Central memory CD8-positive, alpha-beta T cell (primary cell): ENCODE data around the gene TCF12.
"Not testable (repeated sequence)": the region's sequence is repeated elsewhere in the genome, so short reads cannot be mapped to it uniquely, and the experiment has no call there.

Experiments used
- ATAC-seq: fragments of 150-1000 bp; cut with Tn5 transposase; replicated peaks from 2 replicates; pipeline ENCODE4 v1.10.0; 2022; ENCODE audit warnings: mild to moderate bottlenecking, moderate FRiP score, moderate number of reproducible peaks; ENCODE audit not compliant: poor library complexity, severe bottlenecking; ENCODE audit errors: extremely low read depth
- DNase-seq, 2 donors: peaks; one replicate each; pipeline ENCODE4 v3.0.0; 2021; ENCODE audit warnings: low spot score in 2 of 2
- H3K27ac Mint-ChIP-seq: one replicate; pipeline ENCODE4 v1.8.0; 2022; ENCODE audit warnings: low read depth, mild to moderate bottlenecking, moderate library complexity, mixed read lengths
- H3K27me3 Mint-ChIP-seq: one replicate; pipeline ENCODE4 v1.8.0; 2022; ENCODE audit warnings: mixed read lengths
- H3K36me3 Mint-ChIP-seq: one replicate; pipeline ENCODE4 v1.8.0; 2022; ENCODE audit warnings: mild to moderate bottlenecking, moderate library complexity, mixed read lengths; ENCODE audit not compliant: insufficient read depth
- H3K4me1 Mint-ChIP-seq: one replicate; pipeline ENCODE4 v1.8.0; 2022; ENCODE audit warnings: mixed read lengths
- H3K4me3 Mint-ChIP-seq: one replicate; pipeline ENCODE4 v1.8.0; 2022; ENCODE audit warnings: mild to moderate bottlenecking, moderate library complexity, mixed read lengths
- H3K9me3 Mint-ChIP-seq: one replicate; pipeline ENCODE4 v1.8.0; 2022; ENCODE audit warnings: mixed read lengths

TCF12 gene

GRCh38 chr15:56994280-56994679 lies 75.8 kb downstream of the TCF12 start:
- peaks cover 1% of the 10 kb centered on the region for H3K36me3 Mint-ChIP-seq
- peaks cover 32% of the 10 kb centered on the region for H3K4me1 Mint-ChIP-seq
- peak overlapping the region; percentile 39 for H3K27ac Mint-ChIP-seq
- no peaks in the 10 kb centered on the region for H3K9me3 Mint-ChIP-seq
- no peaks in the 10 kb centered on the region for H3K27me3 Mint-ChIP-seq
- H3K4me3 Mint-ChIP-seq = no peak overlapping the region
- no peak for DNase-seq
- ATAC-seq = no peak

GRCh38 chr15:56996093-56996492 lies 77.6 kb downstream of the TCF12 start:
- H3K36me3 Mint-ChIP-seq = peaks cover 1% of the 10 kb centered on the region
- ATAC-seq (no peak), DNase-seq (no peak)
- H3K4me3 Mint-ChIP-seq = no peak overlapping the region
- H3K27me3 Mint-ChIP-seq = no peaks in the 10 kb centered on the region
- no peaks in the 10 kb centered on the region for H3K9me3 Mint-ChIP-seq
- H3K4me1 Mint-ChIP-seq = peaks cover 16% of the 10 kb centered on the region
- no peak overlapping the region for H3K27ac Mint-ChIP-seq

GRCh38 chr15:56996746-56997470 lies 78.5 kb downstream of the TCF12 start:
- peaks cover 1% of the 10 kb centered on the region for H3K36me3 Mint-ChIP-seq
- DNase-seq = no peak
- peak overlapping the region; percentile 29 for H3K27ac Mint-ChIP-seq
- H3K27me3 Mint-ChIP-seq = no peaks in the 10 kb centered on the region
- H3K4me1 Mint-ChIP-seq = peaks cover 21% of the 10 kb centered on the region
- H3K4me3 Mint-ChIP-seq = no peak overlapping the region
- no peak for ATAC-seq
- no peaks in the 10 kb centered on the region for H3K9me3 Mint-ChIP-seq

GRCh38 chr15:57003418-57003817 lies 85.0 kb downstream of the TCF12 start:
- Mint-ChIP-seq H3K9me3 (no peaks in the 10 kb centered on the region), H3K4me3 (no peak overlapping the region), H3K27ac (no peak overlapping the region), H3K27me3 (no peaks in the 10 kb centered on the region), H3K36me3 (peaks cover 5% of the 10 kb centered on the region), H3K4me1 (peaks cover 19% of the 10 kb centered on the region)
- ATAC-seq (no peak), DNase-seq (no peak)

GRCh38 chr15:57005244-57005643 lies 86.8 kb downstream of the TCF12 start:
- no peaks in the 10 kb centered on the region for H3K9me3 Mint-ChIP-seq
- H3K4me1 Mint-ChIP-seq = peaks cover 19% of the 10 kb centered on the region
- DNase-seq = no peak
- H3K36me3 Mint-ChIP-seq = peaks cover 5% of the 10 kb centered on the region
- no peaks in the 10 kb centered on the region for H3K27me3 Mint-ChIP-seq
- H3K27ac Mint-ChIP-seq = no peak overlapping the region
- no peak for ATAC-seq
- H3K4me3 Mint-ChIP-seq = no peak overlapping the region

GRCh38 chr15:57007797-57008196 lies 89.4 kb downstream of the TCF12 start:
- H3K36me3 Mint-ChIP-seq, H3K4me3 Mint-ChIP-seq, DNase-seq, H3K27me3 Mint-ChIP-seq, ATAC-seq, H3K9me3 Mint-ChIP-seq: not testable (repeated sequence)
- Mint-ChIP-seq H3K27ac (peak overlapping the region; percentile 24), H3K4me1 (peaks cover 16% of the 10 kb centered on the region)

GRCh38 chr15:57010724-57011123 lies 92.3 kb downstream of the TCF12 start:
- Mint-ChIP-seq H3K36me3 (peaks cover 2% of the 10 kb centered on the region), H3K27ac (no peak overlapping the region), H3K4me1 (peaks cover 22% of the 10 kb centered on the region), H3K9me3 (no peaks in the 10 kb centered on the region), H3K27me3 (no peaks in the 10 kb centered on the region), H3K4me3 (no peak overlapping the region)
- no peak for DNase-seq
- ATAC-seq = no peak

GRCh38 chr15:57012556-57012955 lies 94.1 kb downstream of the TCF12 start:
- Mint-ChIP-seq H3K4me1 (peaks cover 31% of the 10 kb centered on the region), H3K27ac (no peak overlapping the region), H3K36me3 (peaks cover 2% of the 10 kb centered on the region), H3K27me3 (no peaks in the 10 kb centered on the region), H3K4me3 (no peak overlapping the region), H3K9me3 (no peaks in the 10 kb centered on the region)
- ATAC-seq = no peak
- no peak for DNase-seq

GRCh38 chr15:57014896-57015295 lies 96.5 kb downstream of the TCF12 start:
- not testable (repeated sequence) for DNase-seq, H3K9me3 Mint-ChIP-seq, H3K27ac Mint-ChIP-seq, ATAC-seq, H3K4me3 Mint-ChIP-seq, H3K36me3 Mint-ChIP-seq, H3K27me3 Mint-ChIP-seq
- H3K4me1 Mint-ChIP-seq = peaks cover 40% of the 10 kb centered on the region

GRCh38 chr15:57015360-57015759 lies 96.9 kb downstream of the TCF12 start:
- Mint-ChIP-seq H3K27me3 (no peaks in the 10 kb centered on the region), H3K36me3 (no peaks in the 10 kb centered on the region), H3K9me3 (no peaks in the 10 kb centered on the region), H3K4me3 (no peak overlapping the region), H3K4me1 (peaks cover 43% of the 10 kb centered on the region), H3K27ac (no peak overlapping the region)
- ATAC-seq = no peak
- no peak for DNase-seq

GRCh38 chr15:57015897-57016296 lies 97.5 kb downstream of the TCF12 start:
- Mint-ChIP-seq H3K4me3 (no peak overlapping the region), H3K27me3 (no peaks in the 10 kb centered on the region), H3K9me3 (no peaks in the 10 kb centered on the region), H3K4me1 (peaks cover 44% of the 10 kb centered on the region), H3K27ac (no peak overlapping the region), H3K36me3 (no peaks in the 10 kb centered on the region)
- ATAC-seq = no peak
- DNase-seq = no peak

GRCh38 chr15:57017024-57017423 lies 98.6 kb downstream of the TCF12 start:
- Mint-ChIP-seq H3K27ac (no peak overlapping the region), H3K4me1 (peaks cover 42% of the 10 kb centered on the region), H3K9me3 (no peaks in the 10 kb centered on the region), H3K36me3 (no peaks in the 10 kb centered on the region), H3K4me3 (no peak overlapping the region), H3K27me3 (no peaks in the 10 kb centered on the region)
- DNase-seq (no peak), ATAC-seq (no peak)

GRCh38 chr15:57018151-57018550 lies 99.7 kb downstream of the TCF12 start:
- no peak for DNase-seq
- Mint-ChIP-seq H3K36me3 (no peaks in the 10 kb centered on the region), H3K9me3 (no peaks in the 10 kb centered on the region), H3K4me1 (peaks cover 52% of the 10 kb centered on the region), H3K4me3 (no peak overlapping the region), H3K27ac (no peak overlapping the region), H3K27me3 (no peaks in the 10 kb centered on the region)
- ATAC-seq = no peak
